Stomach (tissue), 4 donors: ENCODE data around the gene NUP42.

ENCODE experiments used
- EP300 ChIP-seq: sonication (generic); formaldehyde crosslinking; IDR thresholded peaks from one replicate; pipeline ENCODE4 v1.6.1; 2017; ENCODE audit warnings: antibody characterized with exemption
- POLR2A ChIP-seq, 4 donors: fragments of 450-650 bp; IDR thresholded peaks; one replicate each; pipeline ENCODE4 v1.6.1; 2016; ENCODE audit warnings: antibody characterized with exemption in 4 of 4, control low read depth in 2 of 4, mild to moderate bottlenecking in 1 of 4, moderate library complexity in 1 of 4
- POLR2AphosphoS5 ChIP-seq, 3 donors: sonication (generic); formaldehyde crosslinking; IDR thresholded peaks; one replicate each; pipeline ENCODE4 v1.6.1; 2016; ENCODE audit warnings: antibody characterized with exemption in 3 of 3
- TF ChIP-seq, protein P1 (sequence below), 7 experiments: fragments of 450-650 bp in 4 of 7; fragments of 200-600 bp in 3 of 7; sonication (generic) in 3 of 7; IDR thresholded peaks; one replicate each; pipeline ENCODE4 v1.5.1; 2016 to 2019; ENCODE audit warnings: antibody characterized with exemption in 7 of 7, control low read depth in 2 of 7, mild to moderate bottlenecking in 1 of 7

DNA sequence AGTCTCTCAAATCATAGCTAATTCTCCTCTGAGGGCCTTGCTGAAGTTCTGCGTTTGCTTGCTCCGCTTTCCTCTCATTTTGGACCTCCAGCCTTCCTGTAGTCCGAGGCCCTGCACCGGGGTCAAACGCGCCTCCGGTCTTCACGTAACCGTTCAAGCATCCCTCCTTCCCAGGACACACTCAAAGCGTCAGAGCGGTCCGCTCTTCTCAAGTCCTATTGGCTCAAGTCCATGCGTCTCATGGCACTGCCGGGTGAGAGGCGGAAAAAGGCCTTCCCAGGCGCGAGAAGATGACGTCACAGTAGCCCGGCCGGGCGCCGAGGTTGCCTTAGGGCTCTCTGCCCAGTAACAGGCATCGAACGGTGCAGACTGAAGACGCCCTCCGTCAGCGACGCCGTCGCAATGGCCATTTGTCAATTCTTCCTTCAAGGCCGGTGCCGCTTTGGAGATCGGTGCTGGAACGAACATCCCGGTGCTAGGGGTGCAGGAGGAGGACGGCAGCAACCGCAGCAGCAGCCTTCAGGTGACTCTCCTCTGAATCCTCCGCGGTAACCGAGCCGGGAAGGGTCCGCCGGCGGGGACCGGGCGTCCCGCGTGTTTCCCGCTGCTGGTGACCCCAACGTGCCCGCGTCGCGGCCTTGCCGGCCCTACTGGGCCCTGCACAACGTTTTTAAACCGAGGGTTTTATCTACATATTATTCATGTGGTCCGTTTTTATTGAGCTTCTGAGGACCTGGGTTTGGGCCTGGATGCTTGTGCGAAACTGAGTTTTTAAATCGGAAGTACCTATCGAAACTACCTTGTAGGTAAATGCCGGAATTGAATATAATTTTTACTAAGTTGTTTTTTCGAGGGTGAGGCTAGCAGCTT, at the start of gene NUP42:
- no peak for TF ChIP-seq POLR2A (IDR thresholded peaks at IDR 0.05)
- TF ChIP-seq, protein P1, sequence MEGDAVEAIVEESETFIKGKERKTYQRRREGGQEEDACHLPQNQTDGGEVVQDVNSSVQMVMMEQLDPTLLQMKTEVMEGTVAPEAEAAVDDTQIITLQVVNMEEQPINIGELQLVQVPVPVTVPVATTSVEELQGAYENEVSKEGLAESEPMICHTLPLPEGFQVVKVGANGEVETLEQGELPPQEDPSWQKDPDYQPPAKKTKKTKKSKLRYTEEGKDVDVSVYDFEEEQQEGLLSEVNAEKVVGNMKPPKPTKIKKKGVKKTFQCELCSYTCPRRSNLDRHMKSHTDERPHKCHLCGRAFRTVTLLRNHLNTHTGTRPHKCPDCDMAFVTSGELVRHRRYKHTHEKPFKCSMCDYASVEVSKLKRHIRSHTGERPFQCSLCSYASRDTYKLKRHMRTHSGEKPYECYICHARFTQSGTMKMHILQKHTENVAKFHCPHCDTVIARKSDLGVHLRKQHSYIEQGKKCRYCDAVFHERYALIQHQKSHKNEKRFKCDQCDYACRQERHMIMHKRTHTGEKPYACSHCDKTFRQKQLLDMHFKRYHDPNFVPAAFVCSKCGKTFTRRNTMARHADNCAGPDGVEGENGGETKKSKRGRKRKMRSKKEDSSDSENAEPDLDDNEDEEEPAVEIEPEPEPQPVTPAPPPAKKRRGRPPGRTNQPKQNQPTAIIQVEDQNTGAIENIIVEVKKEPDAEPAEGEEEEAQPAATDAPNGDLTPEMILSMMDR (IDR thresholded peaks at IDR 0.05): no peak
- peak; percentile 94 to 96 (median 96) for TF ChIP-seq POLR2AphosphoS5 (IDR thresholded peaks at IDR 0.05)
- TF ChIP-seq EP300: peak; percentile 43
